SU-DHL-6 (cell line): ENCODE measurements around the gene TFAP2E.

Experiments
- H2AFZ ChIP-seq: fragments of 200-600 bp; sonication (generic); 2 replicates; pipeline ENCODE4 v1.6.1; 2014; ENCODE audit warnings: low read depth, mild to moderate bottlenecking, moderate library complexity, mixed read lengths, antibody characterized with exemption, low read length; ENCODE audit not compliant: severe bottlenecking
- H3F3A ChIP-seq: fragments of 200-600 bp; shearing (Covaris generic); 2 replicates; pipeline ENCODE4 v1.6.0; 2016; ENCODE audit warnings: antibody characterized with exemption, mild to moderate bottlenecking; ENCODE audit not compliant: insufficient read depth
- H3K27ac ChIP-seq: fragments of 200-600 bp; sonication (generic); 2 replicates; pipeline ENCODE4 v1.5.1; 2016; ENCODE audit warnings: low read depth, mild to moderate bottlenecking, low read length, moderate library complexity, mixed read lengths
- H3K27me3 ChIP-seq: fragments of 200-600 bp; sonication (generic), shearing (Covaris generic); 2 replicates; pipeline ENCODE4 v1.6.0; 2014; ENCODE audit warnings: mild to moderate bottlenecking, low read length
- H3K36me3 ChIP-seq: fragments of 200-600 bp; sonication (generic); 2 replicates; pipeline ENCODE4 v1.6.1; 2014; ENCODE audit warnings: mild to moderate bottlenecking, low read length, mixed read lengths
- H3K4me2 ChIP-seq: fragments of 300-600, 200-600 bp; shearing (Covaris generic), sonication (generic); 2 replicates; pipeline ENCODE4 v1.6.0; 2014; ENCODE audit warnings: low read length, low read depth, mild to moderate bottlenecking; ENCODE audit not compliant: poor library complexity, severe bottlenecking
- H3K4me3 ChIP-seq: fragments of 200-600 bp; sonication (generic); 2 replicates; pipeline ENCODE4 v1.5.1; 2014; ENCODE audit warnings: antibody characterized with exemption, low read length, mild to moderate bottlenecking, mixed read lengths; ENCODE audit not compliant: insufficient read depth, poor library complexity, severe bottlenecking
- H3K79me2 ChIP-seq: fragments of 200-600 bp; sonication (generic); 2 replicates; pipeline ENCODE4 v1.6.1; 2014; ENCODE audit warnings: mild to moderate bottlenecking, low read length, moderate library complexity; ENCODE audit not compliant: insufficient read depth
- H3K9ac ChIP-seq: fragments of 200-600 bp; sonication (generic); 2 replicates; pipeline ENCODE4 v1.7.0; 2014; ENCODE audit warnings: mild to moderate bottlenecking, low read length
- H3K9me2 ChIP-seq: fragments of 200-600 bp; sonication (generic); replicated peaks from 2 replicates; pipeline ENCODE4 v1.6.1; 2014; ENCODE audit warnings: low read length; ENCODE audit not compliant: insufficient read depth
- H3K9me3 ChIP-seq: fragments of 200-600 bp; sonication (generic); 2 replicates; pipeline ENCODE4 v1.6.1; 2014; ENCODE audit warnings: low read length, mixed read lengths; ENCODE audit not compliant: insufficient read depth
- H4K20me1 ChIP-seq: fragments of 200-600 bp; sonication (generic); 2 replicates; pipeline ENCODE4 v1.6.1; 2014; ENCODE audit warnings: low read depth, mild to moderate bottlenecking, antibody characterized with exemption, low read length, moderate library complexity, mixed read lengths
- CTCF ChIP-seq: fragments of 200-600 bp; sonication (generic); IDR thresholded peaks from one replicate; pipeline ENCODE4 v1.5.1; 2017; ENCODE audit warnings: antibody characterized with exemption, mild to moderate bottlenecking, low read length, moderate library complexity; ENCODE audit not compliant: insufficient read depth, poor library complexity, severe bottlenecking
- EZH2phosphoT487 ChIP-seq: fragments of 200-600 bp; sonication (generic), shearing (Covaris generic); conservative IDR thresholded peaks from 2 replicates; pipeline ENCODE4 v1.6.1; 2018; ENCODE audit warnings: mild to moderate bottlenecking, antibody characterized with exemption, low read length, moderate library complexity, mixed read lengths

TFAP2E gene

GRCh38 chr1:35605071-35605866 is 32.2 kb downstream of the TFAP2E start:
- peaks cover 31% of the 10 kb centered on the region; the same call in 1 of the 2 replicates for H3K36me3 ChIP-seq
- no peak overlapping the region for H3K27ac ChIP-seq
- H3K27me3 ChIP-seq: no peaks in the 10 kb centered on the region
- no peak for TF ChIP-seq CTCF
- H3K9me2 ChIP-seq: no peaks in the 10 kb centered on the region
- no peaks in the 10 kb centered on the region for H4K20me1 ChIP-seq
- no peak overlapping the region for H3K9ac ChIP-seq
- no peak overlapping the region for H3K4me3 ChIP-seq
- peaks cover 13% of the 10 kb centered on the region; the same call in 1 of the 2 replicates for H3K79me2 ChIP-seq
- H3K4me2 ChIP-seq: no peak overlapping the region
- H3F3A ChIP-seq: no peaks in the 10 kb centered on the region
- H3K9me3 ChIP-seq: no peaks in the 10 kb centered on the region
- H2AFZ ChIP-seq: no peak overlapping the region

- no peak overlapping the region for H3K27ac ChIP-seq
- H3F3A ChIP-seq: no peaks in the 10 kb centered on the region
- TF ChIP-seq CTCF (no peak), EZH2phosphoT487 (no peak)
- no peak overlapping the region for H3K4me3 ChIP-seq
- no peaks in the 10 kb centered on the region for H3K9me2 ChIP-seq
- peaks cover 31% of the 10 kb centered on the region; the same call in 1 of the 2 replicates for H3K36me3 ChIP-seq
- no peak overlapping the region for H2AFZ ChIP-seq
- H3K4me2 ChIP-seq: no peak overlapping the region
- H3K9ac ChIP-seq: no peak overlapping the region
- no peaks in the 10 kb centered on the region for H3K27me3 ChIP-seq
- H3K9me3 ChIP-seq: no peaks in the 10 kb centered on the region
- H4K20me1 ChIP-seq: no peaks in the 10 kb centered on the region
- H3K79me2 ChIP-seq: peaks cover 16% of the 10 kb centered on the region
Observed at GRCh38 chr1:35605867-35606182, 32.7 kb downstream of the TFAP2E start.

- H3K9me3 ChIP-seq: no peaks in the 10 kb centered on the region
- H3F3A ChIP-seq: no peaks in the 10 kb centered on the region
- peaks cover 20% of the 10 kb centered on the region; the same call in 1 of the 2 replicates for H3K36me3 ChIP-seq
- no peaks in the 10 kb centered on the region for H4K20me1 ChIP-seq
- no peak overlapping the region for H3K4me3 ChIP-seq
- peaks cover 58% of the 10 kb centered on the region for H3K79me2 ChIP-seq
- H3K4me2 ChIP-seq: no peak overlapping the region
- H3K9ac ChIP-seq: no peak overlapping the region
- H3K27ac ChIP-seq: no peak overlapping the region
- no peaks in the 10 kb centered on the region for H3K27me3 ChIP-seq
- no peaks in the 10 kb centered on the region for H3K9me2 ChIP-seq
- no peak overlapping the region for H2AFZ ChIP-seq
- TF ChIP-seq CTCF (no peak), EZH2phosphoT487 (no peak)
Observed at GRCh38 chr1:35611655-35612054, 38.5 kb downstream of the TFAP2E start.
